IPS DF 6.9 (cell line): ENCODE measurements around the gene MYO1E.

ENCODE experiments used
- DNase-seq: peaks from one replicate; pipeline ENCODE4 v3.0.0-alpha.2; 2013; ENCODE audit warnings: low read depth, low spot score
- H3K27ac ChIP-seq: one replicate; pipeline ENCODE4 v1.5.1; 2013; ENCODE audit warnings: low read length, control low read depth
- H3K27me3 ChIP-seq: 2 replicates; pipeline ENCODE4 v1.6.1; 2013; ENCODE audit warnings: mild to moderate bottlenecking, low read length; ENCODE audit not compliant: control insufficient read depth, insufficient read depth
- H3K36me3 ChIP-seq: 2 replicates; pipeline ENCODE4 v1.6.1; 2013; ENCODE audit warnings: low read length; ENCODE audit not compliant: control insufficient read depth, insufficient read depth
- H3K4me1 ChIP-seq: 2 replicates; pipeline ENCODE4 v1.6.1; 2013; ENCODE audit warnings: low read length; ENCODE audit not compliant: control insufficient read depth, insufficient read depth
- H3K4me3 ChIP-seq: 2 replicates; pipeline ENCODE4 v1.5.1; 2013; ENCODE audit warnings: mild to moderate bottlenecking, low read length
- H3K9me3 ChIP-seq: 2 replicates; pipeline ENCODE4 v1.6.1; 2013; ENCODE audit warnings: low read length, inconsistent platforms; ENCODE audit not compliant: control insufficient read depth, insufficient read depth
- WGBS: extraction: QIAGEN DNeasy Blood & Tissue Kit; methylation state at CpG from one replicate; pipeline ENCODE4 v1.1.7; 2013; ENCODE audit warnings: mixed read lengths, missing lambda C conversion rate; ENCODE audit not compliant: insufficient read length, insufficient coverage; 5-methylcytosine and 5-hydroxymethylcytosine counted together

MYO1E gene

GRCh38 chr15:59232476-59232875, 140.2 kb downstream of the MYO1E start:
- Histone ChIP-seq H3K27me3 (no peaks in the 10 kb centered on the region), H3K36me3 (no peaks in the 10 kb centered on the region), H3K9me3 (no peaks in the 10 kb centered on the region), H3K27ac (no peak overlapping the region), H3K4me1 (no peaks in the 10 kb centered on the region), H3K4me3 (no peak overlapping the region)
- no CpG with 5 or more reads among the region's 1 CpG for WGBS
- DNase-seq: no peak

- H3K27me3 ChIP-seq: no peaks in the 10 kb centered on the region
- H3K9me3 ChIP-seq: no peaks in the 10 kb centered on the region
- WGBS: no CpG with 5 or more reads among the region's 2 CpGs
- DNase-seq: no peak
- no peaks in the 10 kb centered on the region for H3K4me1 ChIP-seq
- no peaks in the 10 kb centered on the region for H3K36me3 ChIP-seq
- no peak overlapping the region for H3K27ac ChIP-seq
- H3K4me3 ChIP-seq: no peak overlapping the region
These were observed 142.1 kb downstream of the MYO1E start for GRCh38 chr15:59230531-59231055.

GRCh38 chr15:59229453-59229852, 143.2 kb downstream of the MYO1E start:
- WGBS: no CpG with 5 or more reads among the region's 3 CpGs

GRCh38 chr15:59229015-59229414, 143.7 kb downstream of the MYO1E start:
- DNase-seq: no peak
- no peak overlapping the region for H3K27ac ChIP-seq
- H3K9me3 ChIP-seq: no peaks in the 10 kb centered on the region
- H3K27me3 ChIP-seq: no peaks in the 10 kb centered on the region
- no peak overlapping the region for H3K4me3 ChIP-seq
- no peaks in the 10 kb centered on the region for H3K36me3 ChIP-seq
- H3K4me1 ChIP-seq: no peaks in the 10 kb centered on the region
- WGBS: no CpG with 5 or more reads among the region's 4 CpGs

More at GRCh38 chr15:59229453-59229852, 143.2 kb downstream of the MYO1E start:
- Histone ChIP-seq H3K9me3 (no peaks in the 10 kb centered on the region), H3K4me1 (no peaks in the 10 kb centered on the region), H3K27me3 (no peaks in the 10 kb centered on the region), H3K36me3 (no peaks in the 10 kb centered on the region), H3K4me3 (no peak overlapping the region), H3K27ac (no peak overlapping the region)
- DNase-seq: no peak

- H3K36me3 ChIP-seq: peaks cover 4% of the 10 kb centered on the region; the same call in 1 of the 2 replicates
- no peak overlapping the region for H3K27ac ChIP-seq
- no CpG with 5 or more reads among the region's 4 CpGs for WGBS
- DNase-seq: no peak
- no peak overlapping the region for H3K4me3 ChIP-seq
- H3K9me3 ChIP-seq: no peaks in the 10 kb centered on the region
- no peaks in the 10 kb centered on the region for H3K4me1 ChIP-seq
- no peaks in the 10 kb centered on the region for H3K27me3 ChIP-seq
These were observed 145.7 kb downstream of the MYO1E start for GRCh38 chr15:59227021-59227420.

GRCh38 chr15:59224474-59224873, 148.2 kb downstream of the MYO1E start:
- Histone ChIP-seq H3K36me3 (peaks cover 4% of the 10 kb centered on the region; the same call in 1 of the 2 replicates), H3K4me1 (no peaks in the 10 kb centered on the region), H3K27ac (no peak overlapping the region), H3K9me3 (no peaks in the 10 kb centered on the region), H3K4me3 (no peak overlapping the region), H3K27me3 (no peaks in the 10 kb centered on the region)
- WGBS: no CpG with 5 or more reads among the region's 7 CpGs
- DNase-seq: no peak

- Histone ChIP-seq H3K4me1 (no peaks in the 10 kb centered on the region), H3K9me3 (no peaks in the 10 kb centered on the region), H3K4me3 (no peak overlapping the region), H3K36me3 (peaks cover 4% of the 10 kb centered on the region; the same call in 1 of the 2 replicates), H3K27me3 (no peaks in the 10 kb centered on the region), H3K27ac (no peak overlapping the region)
- DNase-seq: no peak
- no CpG with 5 or more reads among the region's 3 CpGs for WGBS
These were observed 148.9 kb downstream of the MYO1E start for GRCh38 chr15:59223736-59224135.

GRCh38 chr15:59222906-59223550, 149.6 kb downstream of the MYO1E start:
- Histone ChIP-seq H3K4me1 (no peaks in the 10 kb centered on the region), H3K9me3 (no peaks in the 10 kb centered on the region), H3K27ac (no peak overlapping the region), H3K27me3 (no peaks in the 10 kb centered on the region), H3K36me3 (peaks cover 4% of the 10 kb centered on the region; the same call in 1 of the 2 replicates), H3K4me3 (no peak overlapping the region)
- WGBS: no CpG with 5 or more reads among the region's 11 CpGs
- DNase-seq: no peak

GRCh38 chr15:59221511-59222505, 150.9 kb downstream of the MYO1E start:
- no peaks in the 10 kb centered on the region for H3K4me1 ChIP-seq
- H3K27ac ChIP-seq: no peak overlapping the region
- no peak for DNase-seq
- no peaks in the 10 kb centered on the region for H3K27me3 ChIP-seq
- H3K36me3 ChIP-seq: peaks cover 4% of the 10 kb centered on the region; the same call in 1 of the 2 replicates
- no CpG with 5 or more reads among the region's 5 CpGs for WGBS
- no peak overlapping the region for H3K4me3 ChIP-seq
- H3K9me3 ChIP-seq: no peaks in the 10 kb centered on the region

GRCh38 chr15:59218710-59219109, 154.0 kb downstream of the MYO1E start:
- Histone ChIP-seq H3K4me1 (no peaks in the 10 kb centered on the region), H3K27me3 (no peaks in the 10 kb centered on the region), H3K36me3 (peaks cover 4% of the 10 kb centered on the region; the same call in 1 of the 2 replicates), H3K9me3 (no peaks in the 10 kb centered on the region), H3K4me3 (no peak overlapping the region), H3K27ac (no peak overlapping the region)
- WGBS: no CpG with 5 or more reads among the region's 3 CpGs
- no peak for DNase-seq
